ENCODE measurements around the gene ADD2.
"Not testable (repeated sequence)": the region's sequence is repeated elsewhere in the genome, so short reads cannot be mapped to it uniquely, and the experiment has no call there.

The ADD2 gene, protein sequence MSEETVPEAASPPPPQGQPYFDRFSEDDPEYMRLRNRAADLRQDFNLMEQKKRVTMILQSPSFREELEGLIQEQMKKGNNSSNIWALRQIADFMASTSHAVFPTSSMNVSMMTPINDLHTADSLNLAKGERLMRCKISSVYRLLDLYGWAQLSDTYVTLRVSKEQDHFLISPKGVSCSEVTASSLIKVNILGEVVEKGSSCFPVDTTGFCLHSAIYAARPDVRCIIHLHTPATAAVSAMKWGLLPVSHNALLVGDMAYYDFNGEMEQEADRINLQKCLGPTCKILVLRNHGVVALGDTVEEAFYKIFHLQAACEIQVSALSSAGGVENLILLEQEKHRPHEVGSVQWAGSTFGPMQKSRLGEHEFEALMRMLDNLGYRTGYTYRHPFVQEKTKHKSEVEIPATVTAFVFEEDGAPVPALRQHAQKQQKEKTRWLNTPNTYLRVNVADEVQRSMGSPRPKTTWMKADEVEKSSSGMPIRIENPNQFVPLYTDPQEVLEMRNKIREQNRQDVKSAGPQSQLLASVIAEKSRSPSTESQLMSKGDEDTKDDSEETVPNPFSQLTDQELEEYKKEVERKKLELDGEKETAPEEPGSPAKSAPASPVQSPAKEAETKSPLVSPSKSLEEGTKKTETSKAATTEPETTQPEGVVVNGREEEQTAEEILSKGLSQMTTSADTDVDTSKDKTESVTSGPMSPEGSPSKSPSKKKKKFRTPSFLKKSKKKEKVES

DNA sequence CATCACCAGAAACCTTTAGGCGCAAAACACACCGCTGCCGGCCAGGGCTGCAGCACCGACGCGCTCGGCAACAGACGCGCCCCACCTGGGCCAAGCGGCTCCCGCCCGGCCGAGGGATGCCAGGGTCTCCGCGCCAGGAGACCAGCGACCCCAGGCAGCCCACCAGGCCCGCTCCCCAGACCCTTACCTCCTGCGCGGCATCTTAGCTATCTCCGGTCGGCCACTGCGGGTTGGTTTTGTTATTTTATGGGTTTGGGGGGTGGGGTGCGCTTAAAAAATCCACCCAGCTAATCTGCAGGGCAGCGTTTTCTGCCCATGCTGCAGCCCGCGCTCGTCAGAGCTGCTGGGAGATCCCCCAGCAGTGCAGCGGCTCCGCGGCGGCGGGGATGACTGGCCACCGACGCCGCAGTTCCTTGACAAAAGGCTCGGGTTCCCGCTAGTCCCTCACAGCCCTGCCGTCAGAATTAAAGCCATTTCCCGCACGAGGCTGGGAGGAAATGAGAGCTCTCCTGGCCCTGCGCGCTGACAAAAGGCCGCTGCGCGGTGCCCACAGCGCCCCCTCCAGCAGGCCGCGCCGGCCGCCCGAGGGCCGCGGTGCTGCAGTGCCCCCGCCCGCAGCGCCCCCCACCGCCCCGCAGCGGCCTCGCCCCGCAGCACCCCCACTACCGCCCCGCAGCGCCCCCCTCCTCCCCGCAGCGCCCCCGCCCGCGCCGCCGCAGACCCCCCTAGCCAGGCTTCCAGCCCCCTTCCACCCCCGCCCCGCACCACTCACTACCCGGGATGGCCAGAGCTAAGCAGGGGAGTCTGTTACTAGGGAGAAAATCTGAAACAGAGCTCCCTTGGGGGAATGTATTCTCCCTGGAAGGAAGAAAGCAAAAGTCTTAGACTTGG, at the start of gene ADD2:
Gene ADD2, minus strand, starts transcription at position 502 of the 891 bp plus-strand sequence. CDS start 61,792 bp downstream, outside the sequence.
- peak in 1 of 2 donors; percentile 41 for DNase-seq (ENCODE audit: low read depth in 2 of 2)

GRCh38 chr2:70817284-70817954, 49.4 kb upstream of the ADD2 start:
- DNase-seq (ENCODE audit: low read depth in 2 of 2), result no peak

DNA sequence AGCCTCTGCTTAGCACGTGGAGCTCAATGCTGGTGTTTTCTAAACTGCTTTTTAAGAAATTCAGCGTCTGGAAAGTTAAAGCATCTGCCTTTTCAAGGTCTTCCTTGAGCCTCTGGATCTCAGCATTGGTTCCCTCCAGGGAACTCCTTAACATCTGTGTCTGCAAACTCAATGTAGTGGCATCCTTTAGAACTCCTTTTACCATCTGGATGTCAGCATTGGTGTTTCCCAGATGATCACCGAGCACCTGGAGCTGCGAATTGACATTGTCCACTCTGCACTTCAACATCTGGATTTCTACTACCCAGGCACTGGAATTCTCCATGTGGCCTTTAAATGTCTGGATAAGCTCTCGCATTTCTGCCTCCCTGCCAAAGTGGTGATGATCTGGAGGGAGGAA, 48.7 kb upstream of the ADD2 start:
- DNase-seq (ENCODE audit: low read depth in 2 of 2), result no peak

DNA sequence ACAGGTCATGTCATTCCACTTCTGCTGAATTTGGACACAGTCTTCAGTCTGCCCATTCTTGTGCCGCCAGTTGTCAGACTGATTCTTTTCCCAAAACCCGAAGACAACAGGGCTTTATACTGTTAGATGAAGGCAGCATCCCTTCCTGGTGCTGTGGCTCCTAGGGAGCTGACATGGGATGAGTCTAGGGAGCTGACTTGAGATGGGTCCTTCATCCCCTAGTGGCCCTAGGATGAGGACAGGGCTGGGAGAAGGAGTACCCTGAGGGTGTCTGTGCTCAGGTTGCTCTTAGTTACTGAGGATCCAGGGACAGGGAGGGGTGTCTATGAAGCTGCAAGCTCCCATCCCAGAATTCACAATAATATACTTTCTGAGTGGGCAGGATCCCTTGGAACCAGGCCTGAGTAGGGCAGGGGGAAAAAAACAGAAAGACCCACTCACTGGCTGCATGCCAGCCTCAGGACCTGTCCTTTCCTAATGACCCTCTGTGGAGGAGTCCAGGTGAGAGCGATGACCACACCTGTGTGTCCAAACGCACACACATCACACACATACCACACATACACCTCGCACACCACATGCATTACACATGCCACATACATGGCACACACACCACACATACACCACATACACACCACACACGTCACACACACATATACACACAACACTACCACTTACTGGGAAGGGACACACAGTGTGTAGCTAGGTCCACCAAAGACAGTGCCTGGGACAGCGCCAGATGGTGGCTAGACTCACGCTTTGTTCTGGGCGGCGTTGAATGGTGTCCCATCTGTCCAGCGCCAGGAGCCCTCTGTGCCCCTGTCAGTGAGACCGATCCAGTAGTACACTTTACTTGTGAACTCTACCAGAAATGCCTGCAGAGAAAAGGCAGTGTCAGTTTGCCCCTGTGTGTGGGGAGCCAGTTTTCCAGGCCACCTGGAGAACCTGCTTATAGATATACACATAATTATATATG, 41.3 kb upstream of the ADD2 start:
- no peak for DNase-seq (ENCODE audit: low read depth in 2 of 2)

DNA sequence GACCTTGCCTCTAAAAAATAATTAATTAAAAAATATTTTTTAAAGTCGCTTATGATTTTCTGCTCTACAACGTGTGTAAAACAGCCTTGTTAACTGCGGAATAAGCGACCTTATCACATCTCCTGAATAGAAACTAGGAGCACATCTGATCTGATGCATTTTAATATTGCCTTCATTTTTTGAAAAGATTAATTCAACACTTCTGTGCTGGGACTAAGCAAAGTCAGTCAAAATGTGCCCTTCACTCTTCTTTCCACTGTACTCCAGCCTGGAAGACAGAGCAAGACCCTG, 39.8 kb upstream of the ADD2 start:
- DNase-seq (ENCODE audit: low read depth in 2 of 2), result no peak

DNA sequence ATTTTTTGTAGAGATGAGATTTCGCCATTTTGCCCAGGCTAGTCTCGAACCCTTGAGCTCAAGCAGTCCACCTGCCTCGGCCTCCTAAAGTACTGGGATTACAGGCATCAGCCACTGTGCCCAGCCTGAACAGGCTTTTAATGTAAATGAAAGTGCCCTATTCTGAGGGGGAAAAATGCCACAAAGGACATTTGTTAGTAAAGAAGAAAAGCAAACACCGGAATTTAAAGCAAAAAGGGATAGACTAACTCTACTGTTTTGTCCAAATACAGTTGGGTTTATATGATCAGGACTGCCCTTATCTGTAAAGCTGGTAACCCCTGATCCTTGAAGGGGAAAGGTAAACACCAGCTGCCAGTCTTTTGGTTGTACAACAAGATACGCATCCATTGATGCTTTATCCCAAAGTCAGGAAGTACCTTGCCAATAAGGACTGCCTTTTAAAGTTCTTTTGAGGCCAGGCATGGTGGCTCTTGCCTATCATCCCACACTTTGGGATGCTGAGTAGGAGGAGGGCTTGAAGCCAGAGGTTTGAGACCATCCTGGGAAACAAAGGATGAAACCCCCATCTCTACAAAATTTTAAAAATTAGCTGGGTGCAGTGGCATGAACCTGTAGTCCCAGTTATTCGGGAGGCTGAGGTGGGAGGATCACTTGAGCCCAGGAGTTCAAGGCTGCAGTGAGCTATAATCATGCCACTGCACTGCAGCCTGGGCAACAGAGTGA, 39.3 kb upstream of the ADD2 start:
- no peak for DNase-seq (ENCODE audit: low read depth in 2 of 2)

- no peak for DNase-seq (ENCODE audit: low read depth in 2 of 2)
Observed at GRCh38 chr2:70806620-70807019, 38.6 kb upstream of the ADD2 start.

DNA sequence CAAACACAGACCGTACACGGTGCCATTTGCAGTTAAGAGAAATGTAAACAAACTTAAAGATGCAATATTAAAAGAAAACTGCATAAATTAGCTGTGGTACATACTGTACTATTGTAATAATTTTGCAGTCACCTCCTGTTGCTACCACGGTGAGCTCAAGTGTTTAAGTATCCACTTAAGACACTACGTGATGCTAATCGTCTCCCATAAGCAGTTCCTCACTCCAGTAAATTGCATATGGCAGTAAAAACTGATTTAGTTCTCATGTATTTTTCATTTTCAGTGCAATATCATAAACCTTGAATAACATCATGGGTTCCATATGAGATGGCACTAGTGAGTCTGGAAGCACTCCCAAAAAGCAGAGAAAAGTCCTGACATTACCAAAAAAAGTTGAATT, 38.0 kb upstream of the ADD2 start:
- no peak for DNase-seq (ENCODE audit: low read depth in 2 of 2)

GRCh38 chr2:70801607-70802263, 33.7 kb upstream of the ADD2 start:
- no peak for DNase-seq (ENCODE audit: low read depth in 2 of 2)

GRCh38 chr2:70799706-70800105, 31.7 kb upstream of the ADD2 start:
- DNase-seq (ENCODE audit: low read depth in 2 of 2), result no peak

- not testable (repeated sequence) for DNase-seq (ENCODE audit: low read depth in 2 of 2)
Observed at GRCh38 chr2:70797996-70798395, 30.0 kb upstream of the ADD2 start.

- no peak for DNase-seq (ENCODE audit: low read depth in 2 of 2)
Observed at GRCh38 chr2:70797506-70797905, 29.5 kb upstream of the ADD2 start.

DNA sequence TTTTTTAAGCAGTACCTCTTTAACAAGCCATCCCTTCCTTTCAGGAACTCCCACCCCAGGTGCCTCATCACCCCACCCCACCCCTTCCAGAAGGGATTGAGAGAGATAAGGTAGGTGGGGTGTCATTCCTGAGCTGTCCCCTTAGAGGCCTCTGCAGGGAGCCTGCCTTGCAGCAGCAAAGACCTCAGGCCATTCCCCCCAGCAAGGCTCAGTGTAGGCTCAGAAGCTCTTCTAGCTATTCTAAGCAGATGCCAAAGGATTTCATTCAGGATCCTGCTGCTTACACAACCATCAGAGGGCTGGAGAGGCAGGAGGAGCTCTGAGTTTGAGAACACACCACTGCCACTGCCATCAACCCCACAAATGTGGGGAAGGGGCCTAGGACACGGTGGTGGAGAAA, 28.3 kb upstream of the ADD2 start:
- DNase-seq (ENCODE audit: low read depth in 2 of 2), result no peak

DNA sequence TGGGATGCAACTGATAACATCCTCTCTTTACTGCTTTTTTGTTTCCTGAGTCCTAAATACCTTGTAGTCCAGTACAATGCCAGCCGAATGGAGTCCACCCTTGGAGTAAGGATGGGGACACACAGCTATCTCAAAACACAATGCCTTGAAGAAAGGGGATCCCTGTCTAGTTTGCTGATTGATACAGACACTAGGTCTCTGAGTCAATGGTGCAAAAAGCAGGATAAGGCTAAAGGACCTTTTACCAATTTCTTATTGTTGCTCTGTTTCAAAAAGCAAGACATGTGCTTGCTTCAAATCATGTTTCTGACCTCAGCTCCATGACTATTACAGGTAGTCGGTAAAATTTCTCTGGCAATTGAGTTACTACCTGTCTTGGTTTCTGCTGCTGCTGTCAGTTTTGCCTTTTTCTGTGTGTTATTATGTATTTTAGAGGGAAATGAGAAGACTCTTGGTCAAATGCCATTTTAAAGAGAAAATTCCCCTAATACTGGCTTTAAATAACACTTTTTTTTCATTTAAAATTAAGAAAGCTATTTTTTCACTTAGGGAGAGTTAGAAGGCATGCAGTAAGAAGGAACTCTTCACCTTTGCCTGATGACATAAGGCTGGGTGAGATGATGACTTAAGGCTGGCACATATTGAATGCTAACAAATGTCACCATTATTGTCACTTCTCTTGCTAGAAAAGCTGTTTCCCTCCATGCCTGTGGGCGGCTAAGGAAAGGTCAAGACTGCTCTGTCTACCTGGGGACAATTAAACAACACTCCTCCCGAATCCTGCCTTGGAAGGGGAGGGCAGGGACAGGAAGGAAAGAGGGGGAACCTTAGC, 27.4 kb upstream of the ADD2 start:
- no peak for DNase-seq (ENCODE audit: low read depth in 2 of 2)

DNA sequence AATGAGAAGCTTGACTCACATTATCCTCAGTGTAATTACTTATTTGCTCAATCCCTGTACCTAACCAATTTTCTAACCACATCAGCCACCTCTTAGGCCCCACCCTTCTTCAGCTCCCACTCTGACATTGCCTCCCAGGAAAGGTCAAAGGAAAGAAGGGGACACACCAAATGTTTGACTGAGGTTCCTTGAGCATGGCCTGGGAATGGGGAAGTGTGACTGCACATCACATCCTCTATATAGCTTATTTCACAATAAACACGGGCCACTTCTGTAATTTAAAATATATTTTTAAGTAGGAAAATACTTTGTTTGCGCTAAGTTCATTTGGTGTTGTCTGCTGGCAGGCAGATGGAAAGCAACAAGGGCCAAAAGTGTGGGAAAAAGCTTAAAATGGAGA, 25.4 kb upstream of the ADD2 start:
- DNase-seq (ENCODE audit: low read depth in 2 of 2), result no peak

DNA sequence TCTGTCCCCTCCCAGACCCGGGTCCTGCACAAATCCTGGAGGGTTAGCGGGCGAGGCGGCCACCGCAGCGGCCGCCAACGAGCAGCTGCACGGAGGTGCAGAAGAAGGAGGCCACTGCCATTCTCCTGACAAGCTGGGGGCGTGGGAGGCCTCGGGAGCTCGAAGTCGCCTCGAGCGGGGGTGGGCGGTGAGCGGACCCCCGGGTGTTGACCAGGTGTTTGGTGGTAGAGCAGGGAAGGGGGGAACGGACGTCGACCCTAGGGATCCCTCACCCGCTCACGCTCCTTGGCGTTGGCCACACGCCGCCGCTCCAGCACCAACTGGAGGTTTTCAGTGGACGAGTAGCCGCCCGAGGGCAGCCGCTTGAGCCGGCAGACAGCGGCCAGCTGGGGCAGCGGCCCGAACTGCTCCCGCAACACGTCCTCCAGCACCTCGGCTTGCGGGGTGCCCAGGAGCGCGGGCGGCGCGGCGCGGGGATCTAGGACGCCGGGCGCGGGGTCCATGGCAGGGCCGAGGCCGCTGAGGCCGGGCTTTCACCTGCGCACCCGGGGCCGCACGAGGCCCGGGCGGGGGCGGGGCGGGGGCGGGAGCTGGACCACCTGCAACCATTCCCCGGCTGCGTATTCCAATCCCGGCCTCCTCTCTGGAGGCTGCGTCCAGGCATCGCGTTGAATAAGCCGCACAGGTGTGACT, 22.3 kb upstream of the ADD2 start, which contains the start of gene FIGLA:
Gene FIGLA, minus strand, starts transcription at position 508 of the 693 bp plus-strand sequence. Its CDS starts 5 bp downstream, at position 503.
- DNase-seq (ENCODE audit: low read depth in 2 of 2), result no peak

DNA sequence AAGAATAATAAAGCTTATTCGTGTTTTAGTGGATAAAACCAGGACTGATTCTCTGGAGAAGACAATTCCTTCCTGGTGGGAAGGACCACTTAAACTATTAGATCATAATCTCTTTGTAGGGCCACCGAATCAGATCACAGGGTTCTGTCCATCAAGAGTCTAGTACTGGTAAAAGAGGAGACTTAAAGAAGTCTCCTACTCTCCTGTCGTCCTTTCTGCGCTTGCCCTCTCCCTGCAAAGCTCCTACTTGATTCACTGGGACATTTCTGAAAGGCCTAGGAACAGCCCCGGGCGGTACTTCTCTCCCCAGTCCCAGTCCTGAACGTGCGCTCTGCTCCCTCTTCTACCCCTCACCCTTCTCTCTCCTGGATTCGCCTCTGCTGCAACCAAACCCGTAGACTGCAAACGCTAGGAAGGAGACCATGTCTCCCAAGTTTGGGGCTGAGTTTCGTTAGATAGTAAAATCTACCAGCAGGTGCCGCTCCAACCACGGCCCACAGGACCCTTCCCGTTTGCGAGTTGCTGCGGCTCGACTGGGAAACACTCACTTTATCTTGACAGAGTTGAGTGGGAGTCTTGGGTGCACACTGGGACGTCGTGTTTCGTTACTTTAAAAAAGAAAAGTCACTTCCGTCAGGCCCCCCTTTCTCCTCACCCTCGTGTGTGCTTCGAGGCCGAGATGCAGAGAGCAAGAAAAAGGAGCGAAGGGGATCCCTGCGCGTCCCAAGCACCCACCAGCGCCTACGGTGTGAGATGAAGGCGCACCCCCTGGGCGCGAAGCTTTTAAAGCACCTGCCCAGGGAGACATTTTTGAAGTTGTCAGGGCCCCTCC, 21.5 kb upstream of the ADD2 start:
- peak; percentile 46 to 62 for DNase-seq (ENCODE audit: low read depth in 2 of 2)

Data from stimulated activated CD8-positive, alpha-beta memory T cell treated with anti-CD3 and anti-CD28 coated beads, Interleukin-2, amount 100 ng/mL, for 48 hours (primary cell).